Measurements from ENCODE around the gene ATXN7L1.

GRCh38 chr7:105881439-105881838, 5.0 kb upstream of the ATXN7L1 start:
- TF ChIP-seq CTCF (conservative IDR thresholded peaks at IDR 0.05) (no peak), EZH2 (IDR thresholded peaks at IDR 0.05; ENCODE audit: low read depth) (no peak)
